ENCODE results near the gene INTS3.

DNA sequence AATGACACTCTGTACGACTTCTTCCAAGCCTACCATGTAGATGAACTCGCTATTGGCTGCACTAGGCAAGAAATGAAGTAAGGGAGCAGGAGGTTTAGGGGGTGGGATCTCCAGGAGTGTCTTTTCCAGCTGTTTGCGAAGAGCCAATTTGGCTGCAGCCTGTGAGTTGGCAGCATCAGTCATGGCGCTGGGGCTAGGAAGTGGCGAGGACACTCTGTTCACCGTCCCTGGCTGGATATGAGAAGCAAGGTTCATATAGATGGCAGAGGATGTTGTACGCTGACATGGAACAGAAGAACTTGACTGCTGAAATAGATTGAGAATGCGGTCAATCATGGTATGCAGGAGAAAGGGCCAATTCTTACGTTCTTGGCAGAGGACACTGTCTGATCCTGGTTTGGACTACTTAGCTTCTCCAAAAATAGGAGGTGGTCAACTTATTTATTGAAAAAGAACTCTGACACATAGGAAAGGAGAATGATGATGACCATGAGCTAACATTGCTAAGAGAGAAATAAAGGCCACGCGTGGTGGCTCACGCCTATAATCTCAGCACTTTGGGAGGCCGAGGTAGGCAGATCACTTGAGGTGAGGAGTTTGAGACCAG is 88.5 kb downstream of the INTS3 start:
- TF ChIP-seq, protein P1, sequence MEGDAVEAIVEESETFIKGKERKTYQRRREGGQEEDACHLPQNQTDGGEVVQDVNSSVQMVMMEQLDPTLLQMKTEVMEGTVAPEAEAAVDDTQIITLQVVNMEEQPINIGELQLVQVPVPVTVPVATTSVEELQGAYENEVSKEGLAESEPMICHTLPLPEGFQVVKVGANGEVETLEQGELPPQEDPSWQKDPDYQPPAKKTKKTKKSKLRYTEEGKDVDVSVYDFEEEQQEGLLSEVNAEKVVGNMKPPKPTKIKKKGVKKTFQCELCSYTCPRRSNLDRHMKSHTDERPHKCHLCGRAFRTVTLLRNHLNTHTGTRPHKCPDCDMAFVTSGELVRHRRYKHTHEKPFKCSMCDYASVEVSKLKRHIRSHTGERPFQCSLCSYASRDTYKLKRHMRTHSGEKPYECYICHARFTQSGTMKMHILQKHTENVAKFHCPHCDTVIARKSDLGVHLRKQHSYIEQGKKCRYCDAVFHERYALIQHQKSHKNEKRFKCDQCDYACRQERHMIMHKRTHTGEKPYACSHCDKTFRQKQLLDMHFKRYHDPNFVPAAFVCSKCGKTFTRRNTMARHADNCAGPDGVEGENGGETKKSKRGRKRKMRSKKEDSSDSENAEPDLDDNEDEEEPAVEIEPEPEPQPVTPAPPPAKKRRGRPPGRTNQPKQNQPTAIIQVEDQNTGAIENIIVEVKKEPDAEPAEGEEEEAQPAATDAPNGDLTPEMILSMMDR (conservative IDR thresholded peaks at IDR 0.05 in 1 of 2, IDR thresholded peaks at IDR 0.05 in 1 of 2; ENCODE audit: low read depth in 1 of 2, low read length in 2 of 2), result no peak
- no peak for TF ChIP-seq EZH2 (IDR thresholded peaks at IDR 0.05; ENCODE audit: low read length, missing control alignments)
